Smooth muscle cell (in vitro differentiated cells): ENCODE data around the gene LY6G5C. TPM values are rescaled to one million over a fixed set of nuclear protein-coding genes. Genes with fewer than 3 reads are reported as not detected.
A peak's percentile ranks its signal among the peaks of the same experiment; 100 is the strongest.

ENCODE experiments used
- DNase-seq: peaks from one replicate; lab custom pipeline; 2025; ENCODE audit not compliant: unreplicated experiment; lab: John Stamatoyannopoulos, UW
- H2AFZ ChIP-seq: fragments of 200-600 bp; sonication (generic); 2 replicates; pipeline ENCODE4 v1.6.0; 2016; ENCODE audit warnings: antibody characterized with exemption, low read depth, mild to moderate bottlenecking
- H3F3A ChIP-seq: fragments of 200-600 bp; sonication (generic); 2 replicates; pipeline ENCODE4 v1.6.0; 2017; ENCODE audit warnings: antibody characterized with exemption, low read depth
- H3K27ac ChIP-seq: fragments of 200-600 bp; sonication (generic); 2 replicates; pipeline ENCODE4 v1.5.1; 2016; ENCODE audit warnings: low read depth, mild to moderate bottlenecking
- H3K27me3 ChIP-seq: fragments of 200-600 bp; sonication (generic); 2 replicates; pipeline ENCODE4 v1.6.1; 2016; ENCODE audit warnings: low read depth, mild to moderate bottlenecking
- H3K36me3 ChIP-seq: fragments of 200-600 bp; sonication (generic); 2 replicates; pipeline ENCODE4 v1.5.1; 2016; ENCODE audit warnings: low read depth
- H3K4me1 ChIP-seq: fragments of 200-600 bp; sonication (generic); 2 replicates; pipeline ENCODE4 v1.5.1; 2016; ENCODE audit warnings: low read depth
- H3K4me2 ChIP-seq: fragments of 200-600 bp; sonication (generic); 2 replicates; pipeline ENCODE4 v1.6.0; 2016; ENCODE audit warnings: mild to moderate bottlenecking
- H3K4me3 ChIP-seq: fragments of 200-600 bp; sonication (generic); 2 replicates; pipeline ENCODE4 v1.5.1; 2016; ENCODE audit warnings: mild to moderate bottlenecking
- H3K79me2 ChIP-seq: fragments of 200-600 bp; sonication (generic); 2 replicates; pipeline ENCODE4 v1.6.0; 2016; ENCODE audit warnings: low read depth, mild to moderate bottlenecking
- H3K9ac ChIP-seq: fragments of 200-600 bp; sonication (generic); 2 replicates; pipeline ENCODE4 v1.6.0; 2016; ENCODE audit warnings: low read depth
- H3K9me3 ChIP-seq: fragments of 200-600 bp; sonication (generic); replicated peaks from 2 replicates; pipeline ENCODE4 v1.5.1; 2016; ENCODE audit warnings: low read depth
- H4K20me1 ChIP-seq: fragments of 200-600 bp; sonication (generic); 2 replicates; pipeline ENCODE4 v1.6.0; 2016; ENCODE audit warnings: low read depth
- WGBS: methylation state at CpG from one replicate; pipeline ENCODE4 v1.1.7; 2016; ENCODE audit warnings: low lambda C conversion rate; 5-methylcytosine and 5-hydroxymethylcytosine counted together
- polyA plus RNA-seq: library from polyadenylated mRNA; unstranded; fragments of >200 nt; fragmentation: Nextera tagmentation; extraction: Ambion mirVana; gene quantifications from 2 replicates; pipeline ENCODE4 v1.2.1, GENCODE V29; 2016
- total RNA-seq: library from RNA; depleted of rRNA; stranded (reverse); fragments of >200 nt; gene quantifications from 2 replicates; pipeline ENCODE4 v1.2.3, GENCODE V29; 2014
- TF ChIP-seq, protein P1 (sequence below): fragments of 200-600 bp; sonication (generic); IDR thresholded peaks from 2 replicates; pipeline ENCODE4 v1.5.1; 2017; ENCODE audit warnings: borderline replicate concordance, mild to moderate bottlenecking, antibody characterized with exemption; ENCODE audit not compliant: insufficient read depth, poor library complexity, severe bottlenecking

LY6G5C gene
- total and polyA plus RNA-seq, 2 experiments from 2014 or later, result 0.67 to 3.8 TPM

DNA sequence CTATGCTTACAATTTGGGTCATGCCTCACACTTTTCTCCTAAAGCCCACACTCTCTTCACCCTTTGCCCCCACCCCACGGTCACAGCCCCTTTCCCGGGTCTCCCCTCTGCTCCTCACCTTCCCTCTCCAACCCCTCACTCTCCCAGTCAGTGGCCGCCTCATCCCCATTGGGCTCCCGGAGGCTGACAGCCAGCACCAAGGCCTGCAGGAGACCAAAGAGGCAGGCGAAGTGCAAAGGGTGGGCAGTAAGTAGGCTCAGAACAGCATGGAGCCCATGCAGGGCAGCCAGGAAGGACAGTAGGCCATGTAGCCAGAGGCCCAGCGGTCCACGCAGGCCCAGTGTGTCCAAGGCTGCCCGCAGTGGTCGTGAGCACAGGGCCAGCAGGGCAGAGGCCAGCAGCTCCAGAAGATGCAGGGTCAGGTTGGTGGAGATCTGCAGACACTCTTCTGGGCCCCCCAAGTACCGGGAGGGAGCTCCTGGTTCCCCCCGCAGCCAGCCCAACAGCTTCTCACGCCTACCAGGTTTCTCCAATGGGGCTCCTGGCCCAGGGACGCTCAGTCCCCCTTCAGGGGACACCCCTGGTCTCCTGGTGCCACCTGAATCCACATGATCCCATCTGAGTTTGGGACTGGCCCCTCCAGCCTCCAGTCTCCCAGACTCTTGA lies 21.8 kb downstream of the LY6G5C start:
- Histone ChIP-seq H3K9ac (no peak overlapping the region), H3K27me3 (no peaks in the 10 kb centered on the region), H3K9me3 (no peaks in the 10 kb centered on the region), H4K20me1 (peaks cover 15% of the 10 kb centered on the region), H3K27ac (peak overlapping the region; percentile 69), H3K4me1 (peaks cover 22% of the 10 kb centered on the region), H3K4me2 (peak overlapping the region; percentile 92), H2AFZ (no peak overlapping the region), H3K36me3 (no peaks in the 10 kb centered on the region), H3K4me3 (peak overlapping the region; percentile 74), H3F3A (peaks cover 6% of the 10 kb centered on the region), H3K79me2 (peaks cover 58% of the 10 kb centered on the region)
- 95% methylated on average over 13 of the region's 13 CpGs for WGBS
- no peak for DNase-seq
- TF ChIP-seq, protein P1, sequence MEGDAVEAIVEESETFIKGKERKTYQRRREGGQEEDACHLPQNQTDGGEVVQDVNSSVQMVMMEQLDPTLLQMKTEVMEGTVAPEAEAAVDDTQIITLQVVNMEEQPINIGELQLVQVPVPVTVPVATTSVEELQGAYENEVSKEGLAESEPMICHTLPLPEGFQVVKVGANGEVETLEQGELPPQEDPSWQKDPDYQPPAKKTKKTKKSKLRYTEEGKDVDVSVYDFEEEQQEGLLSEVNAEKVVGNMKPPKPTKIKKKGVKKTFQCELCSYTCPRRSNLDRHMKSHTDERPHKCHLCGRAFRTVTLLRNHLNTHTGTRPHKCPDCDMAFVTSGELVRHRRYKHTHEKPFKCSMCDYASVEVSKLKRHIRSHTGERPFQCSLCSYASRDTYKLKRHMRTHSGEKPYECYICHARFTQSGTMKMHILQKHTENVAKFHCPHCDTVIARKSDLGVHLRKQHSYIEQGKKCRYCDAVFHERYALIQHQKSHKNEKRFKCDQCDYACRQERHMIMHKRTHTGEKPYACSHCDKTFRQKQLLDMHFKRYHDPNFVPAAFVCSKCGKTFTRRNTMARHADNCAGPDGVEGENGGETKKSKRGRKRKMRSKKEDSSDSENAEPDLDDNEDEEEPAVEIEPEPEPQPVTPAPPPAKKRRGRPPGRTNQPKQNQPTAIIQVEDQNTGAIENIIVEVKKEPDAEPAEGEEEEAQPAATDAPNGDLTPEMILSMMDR, result no peak

DNA sequence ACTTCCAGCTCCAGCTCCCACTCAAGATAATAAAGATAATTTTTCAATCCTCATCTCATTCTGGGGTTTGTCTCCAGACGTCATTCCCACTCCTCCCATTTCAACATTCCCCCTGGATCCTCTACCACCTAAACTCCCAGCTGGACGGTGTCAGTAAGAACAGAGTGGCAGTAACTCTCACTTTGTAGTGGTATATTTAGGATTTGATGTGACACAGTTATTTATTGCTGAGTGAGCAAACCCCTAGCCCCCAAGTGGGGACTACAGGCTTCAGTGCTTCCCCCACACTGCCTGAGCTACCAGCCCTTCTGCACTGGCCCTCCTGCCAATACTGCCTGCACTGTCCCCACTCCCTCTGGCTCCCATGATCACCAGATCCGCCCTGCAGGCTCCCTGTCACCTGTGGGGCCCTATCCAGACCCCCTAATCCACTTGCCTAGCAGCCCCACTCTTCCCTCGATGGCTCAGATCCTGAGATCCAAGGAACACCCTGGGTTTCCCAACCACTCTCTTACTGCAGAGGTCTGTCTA lies 22.6 kb downstream of the LY6G5C start:
- Histone ChIP-seq H3K36me3 (no peaks in the 10 kb centered on the region), H2AFZ (no peak overlapping the region), H3K27me3 (no peaks in the 10 kb centered on the region), H3K4me3 (no peak overlapping the region), H3K79me2 (peaks cover 58% of the 10 kb centered on the region), H3K4me1 (peaks cover 21% of the 10 kb centered on the region), H3F3A (peaks cover 12% of the 10 kb centered on the region), H3K9ac (no peak overlapping the region), H3K27ac (no peak overlapping the region), H4K20me1 (peaks cover 15% of the 10 kb centered on the region), H3K9me3 (no peaks in the 10 kb centered on the region), H3K4me2 (peak overlapping the region; percentile 92)
- TF ChIP-seq, protein P1, result no peak
- WGBS, result 86% methylated on average over 4 of the region's 4 CpGs
- DNase-seq, result no peak

- TF ChIP-seq, protein P1, result no peak
- Histone ChIP-seq H4K20me1 (peaks cover 15% of the 10 kb centered on the region), H3K79me2 (peaks cover 54% of the 10 kb centered on the region), H3K27me3 (no peaks in the 10 kb centered on the region), H3K9ac (no peak overlapping the region), H2AFZ (no peak overlapping the region), H3K9me3 (no peaks in the 10 kb centered on the region), H3K27ac (no peak overlapping the region), H3K36me3 (no peaks in the 10 kb centered on the region), H3F3A (peaks cover 18% of the 10 kb centered on the region), H3K4me2 (no peak overlapping the region), H3K4me3 (no peak overlapping the region), H3K4me1 (peaks cover 21% of the 10 kb centered on the region)
- no peak for DNase-seq
- WGBS, result 93% methylated on average over 6 of the region's 6 CpGs
Measured at GRCh38 chr6:31657406-31658157, 23.3 kb downstream of the LY6G5C start.
